IPS-NIHi7 (cell line): Measurements from ENCODE around the gene FUCA2.
"Not testable (repeated sequence)": the region's sequence is repeated elsewhere in the genome, so short reads cannot be mapped to it uniquely, and the experiment has no call there.

Experiments used
- DNase-seq: peaks from one replicate; pipeline ENCODE4 v3.0.0; 2012; ENCODE audit warnings: mixed read lengths; ENCODE audit errors: extremely low spot score

The FUCA2 gene

GRCh38 chr6:143498428-143498827 is 13.1 kb downstream of the FUCA2 start:
- DNase-seq = no peak

DNA sequence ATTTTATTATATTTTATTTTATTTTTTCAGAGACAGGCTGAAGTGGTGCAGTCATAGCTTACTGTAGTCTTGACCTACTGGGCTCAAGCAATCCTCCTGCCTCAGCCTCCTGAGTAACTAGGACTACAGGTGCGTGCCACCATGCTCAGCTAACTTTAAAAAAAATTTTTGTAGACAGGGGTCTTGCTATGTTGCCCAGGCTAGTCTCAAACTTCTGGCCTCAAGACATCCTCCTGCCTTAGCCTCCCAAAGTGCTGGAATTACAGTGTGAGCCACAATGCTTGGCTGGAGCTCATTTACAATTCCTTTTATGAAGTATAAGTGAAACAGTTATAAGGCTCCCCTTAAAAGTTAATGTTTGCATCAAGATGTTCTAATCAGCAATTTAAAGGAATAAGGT is 14.5 kb downstream of the FUCA2 start:
- DNase-seq = no peak

DNA sequence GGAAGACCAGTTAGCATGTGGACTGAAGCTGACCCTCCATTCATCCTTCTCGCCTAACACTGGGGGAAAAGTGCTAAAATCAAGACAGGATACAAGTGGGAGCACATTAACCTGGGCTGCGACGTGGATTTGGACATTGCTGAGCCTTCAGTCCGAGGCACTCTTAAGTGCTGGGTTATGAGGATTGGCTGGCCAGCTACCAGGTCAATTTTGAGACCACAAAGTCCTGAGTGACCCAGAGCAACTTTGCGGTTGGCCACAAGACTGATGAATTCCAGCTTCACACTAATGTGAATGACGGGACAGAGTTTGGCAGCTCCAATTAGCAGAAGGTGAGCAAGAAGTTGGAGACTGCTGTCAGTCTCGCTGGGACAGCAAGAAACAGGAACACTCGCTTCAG is 20.7 kb downstream of the FUCA2 start:
- no peak for DNase-seq

GRCh38 chr6:143490244-143490643 is 21.3 kb downstream of the FUCA2 start:
- no peak for DNase-seq

DNA sequence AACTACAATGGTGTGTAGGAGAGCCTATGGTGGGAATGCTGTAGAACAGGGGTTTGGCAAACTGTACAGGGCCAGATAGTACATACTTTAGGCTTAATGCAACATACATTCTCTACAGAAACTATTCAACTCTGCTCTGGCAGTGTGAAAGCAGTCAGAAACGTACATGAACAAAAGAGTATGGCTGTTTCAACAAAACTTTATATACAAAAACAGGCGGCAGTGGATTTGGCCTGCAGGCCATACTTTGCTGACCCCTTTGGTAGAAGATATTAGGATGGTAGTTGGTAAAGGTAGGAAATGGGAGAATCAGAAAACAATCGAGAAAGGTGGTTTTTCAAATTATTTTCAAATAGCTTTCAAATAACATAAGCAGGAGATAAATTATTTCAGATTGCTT is 24.8 kb downstream of the FUCA2 start:
- no peak for DNase-seq

DNA sequence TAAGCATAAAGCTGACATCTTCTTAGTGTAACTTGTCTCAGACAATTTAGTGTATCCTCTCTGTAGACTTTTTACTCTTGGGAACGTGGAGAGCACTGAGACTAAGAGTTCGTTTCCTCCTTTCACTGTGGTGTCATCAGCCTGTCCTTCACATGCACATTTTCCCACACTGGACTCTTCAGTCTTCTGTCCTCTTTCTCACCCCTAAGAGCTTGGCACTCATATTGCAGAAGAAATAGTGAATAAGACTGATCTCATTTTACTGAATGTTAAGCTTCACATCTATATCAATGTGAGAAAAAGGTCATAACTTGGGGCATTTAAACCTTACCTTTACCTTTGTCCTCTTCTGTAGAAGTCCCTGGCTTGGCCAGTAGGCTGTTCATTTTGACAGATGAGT is 25.6 kb downstream of the FUCA2 start:
- no peak for DNase-seq

DNA sequence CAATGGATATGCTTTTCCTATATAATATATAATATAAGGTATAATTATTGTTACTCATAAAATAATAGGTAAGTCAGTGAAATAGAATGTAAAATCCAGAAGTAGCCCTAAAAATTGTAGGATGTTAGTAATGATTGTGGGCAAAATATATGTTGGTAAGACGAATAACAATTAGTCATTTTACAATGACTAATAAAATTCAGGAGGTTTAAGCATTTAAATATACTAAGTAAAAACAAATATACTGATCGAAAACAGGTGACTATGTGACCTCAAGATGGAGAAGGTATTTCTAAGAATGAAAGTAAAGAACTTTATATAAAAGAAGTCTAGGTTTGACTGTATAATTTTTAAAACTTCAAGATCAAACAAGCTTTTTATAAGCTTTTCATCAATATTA is 28.9 kb downstream of the FUCA2 start:
- DNase-seq = no peak

- DNase-seq = no peak
Observed at GRCh38 chr6:143478479-143479062, 32.9 kb downstream of the FUCA2 start.

- no peak for DNase-seq
Observed at GRCh38 chr6:143476545-143476944, 35.0 kb downstream of the FUCA2 start.

GRCh38 chr6:143471822-143472221 is 39.7 kb downstream of the FUCA2 start:
- no peak for DNase-seq

GRCh38 chr6:143468823-143469222 is 42.7 kb downstream of the FUCA2 start:
- not testable (repeated sequence) for DNase-seq

- DNase-seq = no peak
Observed at GRCh38 chr6:143468026-143468425, 43.5 kb downstream of the FUCA2 start.

- no peak for DNase-seq
Observed at GRCh38 chr6:143465546-143465945, 46.0 kb downstream of the FUCA2 start.

GRCh38 chr6:143457563-143458359 is 53.8 kb downstream of the FUCA2 start:
- no peak for DNase-seq

- no peak for DNase-seq
Observed at GRCh38 chr6:143451531-143451930, 60.0 kb downstream of the FUCA2 start.

- peak; percentile 96 for DNase-seq
Observed at GRCh38 chr6:143450453-143451371, 60.8 kb downstream of the FUCA2 start, which contains the start of the genes ADAT2 and PEX3. TSS of gene ADAT2 (minus strand) at chr6:143450695. CDS start at chr6:143450658, 37 bp downstream. TSS of gene PEX3 (plus strand) at chr6:143450805. CDS start at chr6:143451043, 238 bp downstream.

DNA sequence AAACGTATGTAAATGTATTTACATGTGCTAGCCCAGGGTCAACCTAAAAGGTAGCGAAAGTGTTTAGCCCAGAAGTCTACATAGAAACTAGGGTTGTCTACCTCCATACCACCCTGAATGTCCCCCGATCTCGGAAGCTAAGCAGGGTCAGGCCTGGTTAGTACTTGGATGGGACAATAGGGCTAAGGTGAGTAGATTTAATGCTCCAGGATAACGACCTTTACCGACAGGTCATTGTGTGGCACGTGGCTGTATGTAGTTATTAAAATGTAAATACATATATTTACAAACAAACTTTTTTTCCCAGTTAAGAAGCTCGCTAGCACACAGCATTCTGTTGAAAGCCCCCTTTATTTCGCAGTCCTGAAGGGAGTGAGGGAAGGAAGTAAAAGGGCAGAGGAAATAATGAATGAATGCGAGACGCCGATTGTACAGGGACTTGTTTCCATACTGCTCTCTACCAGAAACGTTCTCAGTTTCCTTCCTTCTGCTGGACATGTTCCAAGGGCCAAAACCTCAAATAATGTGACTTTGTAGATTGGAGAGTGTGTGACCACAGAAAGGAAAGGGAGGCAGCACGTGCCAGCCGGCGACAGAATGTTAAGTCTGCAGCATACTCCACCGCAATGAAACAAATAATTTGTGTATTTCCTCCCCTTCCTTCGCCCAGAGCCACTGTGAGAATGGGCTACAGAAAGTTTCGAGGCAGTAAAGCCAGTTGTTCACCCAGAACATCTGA is 61.6 kb downstream of the FUCA2 start:
- DNase-seq = peak; percentile 10

DNA sequence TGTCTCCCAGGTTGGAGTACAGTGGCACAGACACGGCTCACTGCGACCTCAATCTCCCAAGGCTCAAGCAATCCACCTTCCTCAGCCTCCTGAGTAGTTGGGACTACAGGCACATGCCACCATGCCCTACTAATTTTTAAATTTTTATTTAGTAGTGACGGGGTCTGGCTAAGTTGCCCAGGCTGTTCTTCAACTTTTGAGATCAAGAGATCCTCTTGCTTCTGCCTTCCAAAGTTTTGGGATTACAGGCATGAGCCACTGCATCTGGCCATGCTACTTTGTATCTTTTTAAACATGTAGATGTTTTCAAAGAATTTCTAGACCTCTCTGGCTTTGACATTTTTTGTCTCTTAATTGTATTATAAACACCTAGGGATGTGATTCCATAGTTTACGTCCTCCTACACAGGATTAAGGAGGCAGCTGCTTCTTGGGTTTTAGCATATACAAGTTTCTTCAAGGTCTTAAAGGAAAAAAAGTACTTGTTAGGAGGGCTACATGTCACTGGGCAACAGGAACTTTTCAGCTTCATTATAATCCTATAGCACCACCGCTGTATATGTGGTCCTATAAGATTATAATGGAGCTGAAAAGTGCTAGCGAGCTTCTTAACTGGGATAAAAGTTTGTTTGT is 62.3 kb downstream of the FUCA2 start:
- DNase-seq = no peak

DNA sequence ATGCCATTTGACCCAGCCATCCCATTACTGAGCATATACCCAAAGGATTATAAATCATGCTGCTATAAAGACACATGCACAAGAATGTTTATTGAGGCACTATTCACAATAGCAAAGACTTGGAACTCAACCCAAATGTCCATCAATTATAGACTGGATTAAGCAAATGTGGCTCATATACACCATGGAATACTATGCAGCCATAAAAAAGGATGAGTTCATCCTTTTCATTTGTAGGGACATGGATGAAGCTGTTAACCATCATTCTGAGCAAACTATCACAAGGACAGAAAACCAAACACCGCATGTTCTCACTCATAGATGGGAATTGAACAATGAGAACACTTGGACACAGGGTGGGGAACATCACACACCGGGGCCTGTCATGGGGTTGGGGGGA is 63.7 kb downstream of the FUCA2 start:
- not testable (repeated sequence) for DNase-seq
